Activated naive CD4-positive, alpha-beta T cell treated with anti-CD3 and anti-CD28 coated beads for 36 hours (primary cell): ENCODE measurements around the gene EHBP1. TPM values are rescaled to one million over a fixed set of nuclear protein-coding genes. Genes with fewer than 3 reads are reported as not detected.

Experiments
- CTCF ChIA-PET: fragments of 350-600 bp; sonication (Branson Sonifier 250); formaldehyde crosslinking; loops from one replicate; lab custom pipeline; 2021; ENCODE audit warnings: antibody characterized with exemption; lab: Charles Lee
- DNase-seq: peaks from one replicate; pipeline ENCODE4 v3.0.0-alpha.2; 2020
- H3K27ac Mint-ChIP-seq: one replicate; pipeline ENCODE4 v1.8.0; 2021; ENCODE audit warnings: mild to moderate bottlenecking, mixed read lengths
- H3K27me3 Mint-ChIP-seq: one replicate; pipeline ENCODE4 v1.8.0; 2021; ENCODE audit warnings: low read depth, mixed read lengths
- H3K36me3 Mint-ChIP-seq: one replicate; pipeline ENCODE4 v1.8.0; 2021; ENCODE audit warnings: low read depth, mixed read lengths
- H3K4me1 Mint-ChIP-seq: one replicate; pipeline ENCODE4 v1.8.0; 2021; ENCODE audit warnings: low read depth, mixed read lengths
- H3K4me3 Mint-ChIP-seq: one replicate; pipeline ENCODE4 v1.8.0; 2021; ENCODE audit warnings: mild to moderate bottlenecking, moderate library complexity, mixed read lengths
- H3K9me3 Mint-ChIP-seq: one replicate; pipeline ENCODE4 v1.8.0; 2021; ENCODE audit warnings: mixed read lengths
- intact Hi-C: fragments of 100-400 bp; cut with micrococcal nuclease; formaldehyde crosslinking; loops from one replicate; pipeline ENCODE4 v1.15.1; 2023
- total RNA-seq, 2 experiments: library from RNA; stranded (reverse); gene quantifications; one replicate each; pipeline ENCODE4 v1.2.3, GENCODE V29; 2021

Gene EHBP1
- total RNA-seq, 2 experiments from 2014 or later = 17.4 to 17.5 TPM

DNA sequence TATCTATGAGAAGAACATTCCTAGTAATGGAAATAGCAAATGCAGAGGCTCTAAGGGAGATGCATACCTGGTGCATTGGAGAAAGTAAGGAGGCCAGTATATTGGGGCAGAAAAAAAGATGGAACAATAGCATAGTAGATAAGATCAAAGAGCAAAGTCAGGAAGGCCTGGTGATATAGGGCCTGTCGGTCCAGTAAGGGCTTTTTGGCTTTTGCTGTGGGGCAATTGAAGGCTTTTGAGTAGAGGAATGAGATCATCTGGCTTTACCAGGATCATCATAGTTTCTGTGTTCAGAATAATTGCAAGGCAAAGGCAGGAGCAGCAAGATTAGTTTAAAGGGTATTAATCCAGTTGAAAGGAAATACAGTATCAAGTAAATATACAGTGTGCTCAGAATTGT lies 111.8 kb downstream of the EHBP1 start:
- peaks cover 5% of the 10 kb centered on the region for H3K4me1 Mint-ChIP-seq
- CTCF ChIA-PET = no interaction called here
- no peak for DNase-seq
- no peak overlapping the region for H3K27ac Mint-ChIP-seq
- no peaks in the 10 kb centered on the region for H3K9me3 Mint-ChIP-seq
- H3K4me3 Mint-ChIP-seq = no peak overlapping the region
- H3K36me3 Mint-ChIP-seq = no peaks in the 10 kb centered on the region
- intact Hi-C loops = no loop called here
- H3K27me3 Mint-ChIP-seq = no peaks in the 10 kb centered on the region

- intact Hi-C loops = no loop called here
- CTCF ChIA-PET = no interaction called here
- no peaks in the 10 kb centered on the region for H3K9me3 Mint-ChIP-seq
- H3K36me3 Mint-ChIP-seq = no peaks in the 10 kb centered on the region
- no peak overlapping the region for H3K27ac Mint-ChIP-seq
- DNase-seq = no peak
- H3K4me1 Mint-ChIP-seq = peaks cover 5% of the 10 kb centered on the region
- H3K4me3 Mint-ChIP-seq = no peak overlapping the region
- H3K27me3 Mint-ChIP-seq = no peaks in the 10 kb centered on the region
These were observed 112.6 kb downstream of the EHBP1 start for GRCh38 chr2:62817995-62818713.

DNA sequence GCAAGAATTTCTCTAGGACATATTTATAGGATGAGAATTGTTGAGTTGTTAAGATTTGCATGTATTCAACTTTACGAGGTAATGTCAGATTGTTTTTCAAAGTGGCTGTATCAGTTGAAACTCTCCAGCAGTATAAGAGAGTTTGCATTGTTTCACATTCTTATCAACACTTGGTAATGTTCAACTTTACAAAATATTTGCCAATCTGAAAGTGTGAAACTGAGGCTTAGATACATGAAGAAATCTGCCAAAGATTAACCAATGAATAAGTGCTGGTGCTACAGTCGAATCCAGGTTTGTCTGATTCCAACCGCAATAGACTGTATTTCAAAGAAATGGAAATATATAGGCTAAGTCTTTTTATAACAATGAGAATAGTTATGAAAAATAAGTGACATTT lies 117.0 kb downstream of the EHBP1 start:
- Mint-ChIP-seq H3K9me3 (no peaks in the 10 kb centered on the region), H3K4me3 (no peak overlapping the region), H3K4me1 (peaks cover 2% of the 10 kb centered on the region), H3K36me3 (peaks cover 23% of the 10 kb centered on the region), H3K27ac (no peak overlapping the region), H3K27me3 (no peaks in the 10 kb centered on the region)
- intact Hi-C loops = no loop called here
- DNase-seq = no peak
- CTCF ChIA-PET = no interaction called here

GRCh38 chr2:62824388-62824787 lies 118.9 kb downstream of the EHBP1 start:
- Mint-ChIP-seq H3K9me3 (no peaks in the 10 kb centered on the region), H3K4me1 (peaks cover 2% of the 10 kb centered on the region), H3K4me3 (no peak overlapping the region), H3K27ac (no peak overlapping the region), H3K36me3 (peaks cover 30% of the 10 kb centered on the region), H3K27me3 (no peaks in the 10 kb centered on the region)
- intact Hi-C loops = no loop called here
- no peak for DNase-seq
- CTCF ChIA-PET = no interaction called here

DNA sequence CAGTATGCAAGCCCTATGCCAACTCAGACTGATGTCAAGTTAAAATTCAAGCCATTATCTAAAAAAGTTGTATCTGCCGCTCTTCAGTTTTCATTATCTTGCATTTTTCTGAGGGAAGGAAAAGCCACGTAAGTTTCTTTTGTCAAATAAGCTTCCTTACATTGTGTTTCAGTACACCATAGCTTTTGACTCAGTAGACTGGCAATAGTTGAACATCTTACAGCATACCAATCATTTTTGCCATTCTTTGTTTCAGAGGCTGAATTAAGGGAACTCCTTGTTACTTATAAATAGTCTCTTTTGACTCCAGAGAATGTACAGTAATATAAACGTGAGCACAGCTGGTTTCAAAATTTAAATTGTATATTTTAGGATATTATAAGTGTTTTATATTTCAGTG lies 120.6 kb downstream of the EHBP1 start:
- CTCF ChIA-PET = no interaction called here
- intact Hi-C loops = no loop called here

DNA sequence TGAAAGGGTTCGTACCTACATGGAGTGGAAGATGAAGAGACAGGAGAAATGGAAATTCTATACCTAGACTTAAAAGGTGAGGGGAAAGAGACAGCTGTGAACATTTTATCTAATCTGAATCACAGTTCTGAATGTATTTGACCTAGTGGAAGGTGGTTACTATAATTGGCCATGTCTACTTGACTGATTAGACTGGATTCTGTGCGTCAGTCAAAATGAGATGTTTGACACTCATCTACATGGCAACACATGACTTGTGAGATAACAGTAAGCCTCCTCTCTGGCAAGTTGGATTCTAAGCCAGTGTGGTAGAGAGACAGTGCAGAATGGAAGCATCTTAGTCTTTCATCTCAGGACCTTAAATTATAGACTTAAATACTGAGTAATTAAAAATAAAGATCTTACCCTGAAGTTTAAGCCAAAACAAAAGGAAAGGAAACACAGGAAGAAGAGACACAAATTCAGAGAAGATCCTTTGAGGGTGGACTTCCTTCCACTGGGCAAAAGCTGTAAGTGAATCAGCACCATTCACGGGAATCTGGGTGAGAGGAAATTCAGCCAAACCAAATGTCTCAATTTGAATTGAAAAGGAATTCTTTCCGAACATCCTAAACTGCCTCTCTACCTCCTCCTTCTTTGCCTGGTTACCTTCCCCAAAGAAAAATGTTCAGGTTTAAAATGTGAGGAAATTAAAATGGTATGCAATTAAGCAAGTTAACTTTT lies 121.6 kb downstream of the EHBP1 start:
- H3K27ac Mint-ChIP-seq = no peak overlapping the region
- CTCF ChIA-PET = no interaction called here
- no peaks in the 10 kb centered on the region for H3K9me3 Mint-ChIP-seq
- H3K4me1 Mint-ChIP-seq = peaks cover 7% of the 10 kb centered on the region
- DNase-seq = no peak
- intact Hi-C loops = no loop called here
- H3K4me3 Mint-ChIP-seq = no peak overlapping the region
- peaks cover 41% of the 10 kb centered on the region for H3K36me3 Mint-ChIP-seq
- H3K27me3 Mint-ChIP-seq = no peaks in the 10 kb centered on the region

More for the DNA sequence above, 120.6 kb downstream of the EHBP1 start:
- peaks cover 2% of the 10 kb centered on the region for H3K4me1 Mint-ChIP-seq
- H3K36me3 Mint-ChIP-seq = peaks cover 38% of the 10 kb centered on the region
- no peak overlapping the region for H3K4me3 Mint-ChIP-seq
- H3K27me3 Mint-ChIP-seq = no peaks in the 10 kb centered on the region
- H3K27ac Mint-ChIP-seq = no peak overlapping the region
- no peak for DNase-seq
- H3K9me3 Mint-ChIP-seq = no peaks in the 10 kb centered on the region

- H3K4me3 Mint-ChIP-seq = no peak overlapping the region
- H3K36me3 Mint-ChIP-seq = peaks cover 50% of the 10 kb centered on the region
- CTCF ChIA-PET = no interaction called here
- peaks cover 4% of the 10 kb centered on the region for H3K4me1 Mint-ChIP-seq
- peaks cover 2% of the 10 kb centered on the region for H3K9me3 Mint-ChIP-seq
- intact Hi-C loops = no loop called here
- H3K27ac Mint-ChIP-seq = no peak overlapping the region
- H3K27me3 Mint-ChIP-seq = no peaks in the 10 kb centered on the region
- DNase-seq = no peak
These were observed 126.2 kb downstream of the EHBP1 start for GRCh38 chr2:62831729-62832128.

- intact Hi-C loops = no loop called here
- DNase-seq = no peak
- Mint-ChIP-seq H3K9me3 (peaks cover 18% of the 10 kb centered on the region), H3K4me3 (no peak overlapping the region), H3K27me3 (no peaks in the 10 kb centered on the region), H3K27ac (no peak overlapping the region), H3K4me1 (no peaks in the 10 kb centered on the region), H3K36me3 (peaks cover 14% of the 10 kb centered on the region)
- CTCF ChIA-PET = no interaction called here
These were observed 139.0 kb downstream of the EHBP1 start for GRCh38 chr2:62844311-62845090.

DNA sequence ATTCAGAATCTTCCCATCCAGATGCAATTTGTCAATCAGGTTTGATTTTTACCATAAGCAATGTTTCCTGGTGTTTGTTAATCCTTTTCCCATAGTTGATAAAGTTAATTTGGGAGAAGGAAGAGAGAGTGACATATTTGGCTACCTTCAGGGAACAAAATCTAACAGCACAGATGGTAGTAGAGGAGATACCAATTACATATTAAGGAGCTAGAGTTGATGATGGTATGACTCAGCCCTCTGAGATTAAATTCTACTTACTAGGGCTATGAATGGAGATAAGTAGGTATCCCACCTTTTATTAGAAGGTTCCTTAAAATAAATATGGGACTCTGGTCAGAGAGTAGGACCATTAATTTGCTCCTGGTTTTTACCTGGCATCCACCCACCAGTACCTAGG lies 139.7 kb downstream of the EHBP1 start:
- no peak overlapping the region for H3K4me3 Mint-ChIP-seq
- CTCF ChIA-PET = no interaction called here
- no peak for DNase-seq
- H3K9me3 Mint-ChIP-seq = peaks cover 17% of the 10 kb centered on the region
- no peaks in the 10 kb centered on the region for H3K4me1 Mint-ChIP-seq
- H3K36me3 Mint-ChIP-seq = peaks cover 14% of the 10 kb centered on the region
- no peaks in the 10 kb centered on the region for H3K27me3 Mint-ChIP-seq
- intact Hi-C loops = no loop called here
- no peak overlapping the region for H3K27ac Mint-ChIP-seq

DNA sequence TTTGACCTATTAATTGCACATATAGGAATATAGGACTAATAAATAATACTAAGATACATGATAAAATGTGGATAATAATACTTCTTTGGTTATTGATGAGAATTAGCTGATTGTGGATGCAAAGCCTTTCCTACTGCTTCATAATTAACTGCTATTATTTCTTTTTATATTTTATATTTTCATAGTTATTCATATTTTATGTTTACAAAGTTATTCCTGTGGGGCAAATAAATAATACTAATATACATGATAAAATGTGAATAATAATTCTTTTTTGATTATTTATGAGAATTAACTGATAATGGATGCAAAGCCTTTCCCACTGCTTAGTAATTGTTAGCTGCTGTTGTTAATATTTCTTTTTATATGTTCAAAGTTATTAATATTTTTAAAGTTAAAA lies 146.7 kb downstream of the EHBP1 start:
- no peak overlapping the region for H3K27ac Mint-ChIP-seq
- no peak overlapping the region for H3K4me3 Mint-ChIP-seq
- no peaks in the 10 kb centered on the region for H3K27me3 Mint-ChIP-seq
- intact Hi-C loops = no loop called here
- H3K4me1 Mint-ChIP-seq = no peaks in the 10 kb centered on the region
- H3K36me3 Mint-ChIP-seq = peaks cover 16% of the 10 kb centered on the region
- CTCF ChIA-PET = no interaction called here
- no peak for DNase-seq
- no peaks in the 10 kb centered on the region for H3K9me3 Mint-ChIP-seq

DNA sequence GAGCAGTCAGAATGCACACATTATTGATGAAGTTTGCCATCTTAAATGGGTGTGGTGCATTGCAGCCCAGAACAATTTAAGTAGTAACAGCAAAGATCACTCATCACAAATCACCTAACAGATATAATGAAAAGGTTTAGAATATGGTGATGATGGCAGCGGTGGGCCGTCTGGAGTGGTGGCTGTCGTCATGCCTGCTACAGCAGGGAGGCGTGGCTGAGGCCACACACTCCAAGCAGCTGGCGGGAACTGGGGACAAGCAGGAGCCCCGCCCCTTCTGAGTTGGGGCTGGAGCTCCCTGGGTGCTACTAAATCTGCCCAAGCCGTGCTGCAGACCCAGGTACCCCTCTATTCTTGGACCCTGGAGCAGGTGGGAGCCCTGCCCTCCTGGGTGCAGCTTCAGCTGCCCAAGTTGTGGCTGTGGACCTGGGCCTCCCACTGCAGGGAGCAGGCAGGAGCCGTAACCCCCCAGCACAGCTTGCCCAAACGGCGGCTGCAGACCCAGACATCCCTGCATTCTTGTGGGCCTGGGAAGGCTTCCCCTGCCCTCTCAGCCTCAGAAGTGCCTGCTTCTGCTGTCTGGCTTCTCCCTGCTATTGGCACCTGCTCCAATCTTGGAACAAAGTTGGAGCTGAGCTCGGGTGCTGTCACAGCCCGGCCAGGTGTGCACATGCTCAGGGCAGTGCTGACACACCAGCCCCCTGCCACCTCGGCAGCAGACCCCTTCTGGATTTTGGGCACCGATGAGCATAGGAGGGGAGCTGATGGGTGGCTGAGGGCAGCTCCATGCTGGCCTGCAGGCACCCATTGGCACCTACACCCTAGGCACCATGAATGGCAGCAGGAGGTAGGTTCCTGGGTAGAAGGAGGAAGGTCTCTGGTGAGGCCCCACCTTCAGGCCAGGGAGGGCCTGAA lies 149.3 kb downstream of the EHBP1 start:
- Mint-ChIP-seq H3K4me3 (no peak overlapping the region), H3K9me3 (no peaks in the 10 kb centered on the region), H3K4me1 (no peaks in the 10 kb centered on the region), H3K27ac (no peak overlapping the region), H3K36me3 (peaks cover 13% of the 10 kb centered on the region), H3K27me3 (no peaks in the 10 kb centered on the region)
- DNase-seq = no peak
- intact Hi-C loops = no loop called here
- CTCF ChIA-PET = no interaction called here
